Measurements from ENCODE around the gene GMIP. TPM values are rescaled to one million over a fixed set of nuclear protein-coding genes. Genes with fewer than 3 reads are reported as not detected.
"Not testable (repeated sequence)": the region's sequence is repeated elsewhere in the genome, so short reads cannot be mapped to it uniquely, and the experiment has no call there.

GMIP gene
- total RNA-seq, 2 experiments from 2014 or later: 78.6 to 79.4 TPM

DNA sequence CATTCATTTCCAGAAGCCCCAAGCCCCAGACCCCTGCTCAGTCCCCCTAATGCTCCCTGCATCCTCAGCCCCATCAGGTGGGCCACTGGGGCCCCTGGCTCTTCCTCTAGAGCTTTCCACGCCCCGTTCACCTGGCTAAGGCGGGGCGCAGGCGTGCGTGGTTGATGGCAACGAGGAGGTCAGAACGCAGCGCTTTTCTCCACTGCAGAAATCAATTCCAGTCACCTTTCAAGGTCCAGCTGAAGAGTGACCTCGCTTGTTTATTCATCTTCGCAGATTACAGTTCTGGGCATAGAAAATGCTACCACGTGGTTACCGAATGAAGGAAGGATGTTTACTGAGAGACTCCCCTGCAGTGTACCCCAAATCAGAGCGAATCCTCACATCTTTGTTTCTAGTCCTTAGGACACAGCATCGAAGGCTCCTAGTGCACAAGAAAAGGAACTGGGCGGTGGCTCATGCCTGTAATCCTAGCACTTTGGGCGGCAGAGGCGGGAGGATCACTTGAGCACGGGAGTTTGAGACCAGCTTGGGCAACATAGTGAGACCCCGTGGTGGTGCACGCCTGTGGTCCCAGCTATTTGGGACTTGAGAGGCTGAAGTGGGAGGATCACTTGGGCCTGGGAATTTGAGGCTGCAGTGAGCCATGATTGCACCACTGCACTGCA is 24.1 kb downstream of the GMIP start:
- no peaks in the 10 kb centered on the region for H3K9me3 Mint-ChIP-seq
- intact Hi-C loops (cut with micrococcal nuclease): loop anchor here (2.0 kb wide), 3 partner anchors 29 to 79 kb away; partner anchors contain the start of gene ATP13A1
- ChIA-PET POLR2A (interaction anchor here (0.6 to 3.0 kb wide), 3 partner anchors 8 to 45 kb away, joined by 3 to 12 read pairs (median 3); no protein-coding TSS in a partner anchor), CTCF (interaction anchor here (0.8 kb wide), 1 partner anchor 25 kb away, joined by 4 read pairs; the partner anchor contains the start of gene GMIP)
- DNase-seq: no peak
- H3K4me1 Mint-ChIP-seq (ENCODE audit: low read depth): peaks cover 38% of the 10 kb centered on the region
- H3K27me3 Mint-ChIP-seq: no peaks in the 10 kb centered on the region
- H3K36me3 Mint-ChIP-seq: peaks cover 18% of the 10 kb centered on the region
- H3K27ac Mint-ChIP-seq: peak overlapping the region; percentile 72
- peak overlapping the region; percentile 94 for H3K4me3 Mint-ChIP-seq

DNA sequence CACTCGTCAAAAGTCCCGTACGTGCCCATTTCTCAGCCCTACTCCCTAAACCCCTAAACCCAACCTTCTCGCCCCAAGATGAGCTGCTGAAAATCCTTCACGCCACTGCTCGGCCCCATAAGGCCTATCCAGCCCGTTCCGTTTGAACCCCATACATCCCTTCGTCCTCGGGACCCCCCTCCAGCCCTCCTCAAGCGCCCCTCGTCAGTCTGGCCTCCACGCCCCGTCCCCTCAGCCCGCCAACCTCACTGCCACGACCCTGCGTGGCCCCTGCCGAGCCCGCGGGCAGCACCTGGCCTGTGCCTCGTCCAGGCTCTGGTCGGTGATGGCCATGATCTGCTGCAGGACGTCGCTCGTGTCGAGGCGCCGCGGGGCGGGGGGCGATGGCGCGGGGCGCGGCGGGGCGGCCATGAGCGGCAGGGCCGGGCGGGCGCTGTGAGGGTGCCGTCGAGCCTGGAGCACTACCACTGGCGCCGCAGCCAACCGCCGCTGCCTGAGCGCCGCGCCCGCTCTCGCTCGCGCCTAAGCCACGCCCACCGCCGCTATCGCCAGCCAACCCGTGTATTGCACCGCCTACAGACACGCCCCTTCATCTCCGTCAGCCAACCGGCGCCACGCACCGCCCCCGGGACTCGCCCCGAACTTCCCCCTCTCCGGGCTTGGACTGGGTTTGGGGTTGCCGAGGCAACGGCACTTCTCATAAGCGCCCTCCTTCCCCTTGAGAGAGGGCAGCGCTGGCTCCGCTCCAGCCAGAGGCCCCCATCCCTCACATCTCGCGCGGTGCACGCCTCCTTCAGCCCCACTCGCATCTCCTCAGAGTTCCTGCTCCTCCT is 25.0 kb downstream of the GMIP start, which contains the start of gene PBX4:
PBX4 (minus strand) TSS at position 469 of the 833 bp plus-strand sequence; CDS start at position 411, 58 bp downstream.
- ChIA-PET POLR2A (interaction anchor here (0.6 to 3.0 kb wide), 6 partner anchors 9 to 29 kb away, joined by 3 to 12 read pairs (median 5); no protein-coding TSS in a partner anchor), CTCF (interaction anchor here (1.4 kb wide), 1 partner anchor 28 kb away, joined by 5 read pairs; no protein-coding TSS in a partner anchor)
- intact Hi-C loops (cut with micrococcal nuclease): loop anchor here (1.0 to 2.0 kb wide), 6 partner anchors 10 to 78 kb away; partner anchors contain the start of genes ATP13A1 and LPAR2
- DNase-seq: peak; percentile 99
- Mint-ChIP-seq H3K27me3 (no peaks in the 10 kb centered on the region), H3K9me3 (no peaks in the 10 kb centered on the region), H3K36me3 (peaks cover 13% of the 10 kb centered on the region), H3K27ac (peak within 1 kb of the TSS; percentile 81), H3K4me3 (peak within 1 kb of the TSS; percentile 94), H3K4me1 (ENCODE audit: low read depth) (peaks cover 43% of the 10 kb centered on the region)

DNA sequence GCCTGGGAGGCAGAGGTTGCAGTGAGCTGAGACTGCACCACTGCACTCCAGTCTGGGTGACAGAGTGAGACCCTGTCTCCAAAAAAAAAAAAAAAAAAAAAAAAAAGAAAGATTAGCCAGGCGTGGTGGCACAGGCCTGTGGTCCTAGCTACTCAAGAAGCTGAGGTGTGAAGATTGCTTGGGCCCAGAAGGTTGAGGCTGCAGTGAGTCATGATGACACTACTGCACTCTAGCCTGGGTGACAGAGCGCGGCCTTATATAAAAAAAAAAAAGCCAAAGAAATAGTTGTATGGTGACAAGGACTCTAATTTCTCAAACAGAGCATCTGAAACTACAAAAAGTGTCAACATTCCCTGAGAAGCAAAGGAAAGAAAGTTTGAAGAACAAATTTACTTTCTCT is 28.4 kb downstream of the GMIP start:
- CTCF ChIA-PET: interaction anchor here (0.7 to 1.6 kb wide), 2 partner anchors 43 to 60 kb away, joined by 3 to 4 read pairs; no protein-coding TSS in a partner anchor
- POLR2A ChIA-PET: interaction anchor here (1.0 kb wide), 1 partner anchor 24 kb away, joined by 5 read pairs; no protein-coding TSS in a partner anchor
- Mint-ChIP-seq H3K4me3 (peak overlapping the region; percentile 66), H3K27ac (peak overlapping the region; percentile 84), H3K36me3 (peaks cover 25% of the 10 kb centered on the region), H3K4me1 (ENCODE audit: low read depth) (peaks cover 52% of the 10 kb centered on the region), H3K27me3 (no peaks in the 10 kb centered on the region), H3K9me3 (no peaks in the 10 kb centered on the region)
- intact Hi-C loops (cut with micrococcal nuclease): no loop called here
- peak; percentile 69 for DNase-seq

DNA sequence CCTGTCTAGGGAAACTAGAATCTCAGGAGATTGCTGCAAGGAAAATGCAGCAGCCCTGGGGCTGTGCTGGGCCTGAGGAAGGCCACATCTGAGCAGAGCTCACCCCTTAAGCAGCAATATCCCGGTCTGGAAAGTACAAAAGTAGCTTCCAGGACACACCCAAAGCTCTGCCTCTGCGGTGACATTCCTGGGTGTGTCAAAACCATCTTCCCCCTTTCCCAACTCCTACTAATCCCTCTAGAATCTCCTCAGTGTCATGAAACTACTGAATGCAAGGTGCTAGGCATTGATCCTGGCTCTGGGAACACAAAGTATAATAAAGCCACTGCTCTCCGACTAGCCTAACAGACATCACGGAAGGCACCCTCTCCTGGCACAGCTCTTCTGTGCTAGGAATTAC is 30.0 kb downstream of the GMIP start:
- intact Hi-C loops (cut with micrococcal nuclease): no loop called here
- H3K4me1 Mint-ChIP-seq (ENCODE audit: low read depth): peaks cover 49% of the 10 kb centered on the region

DNA sequence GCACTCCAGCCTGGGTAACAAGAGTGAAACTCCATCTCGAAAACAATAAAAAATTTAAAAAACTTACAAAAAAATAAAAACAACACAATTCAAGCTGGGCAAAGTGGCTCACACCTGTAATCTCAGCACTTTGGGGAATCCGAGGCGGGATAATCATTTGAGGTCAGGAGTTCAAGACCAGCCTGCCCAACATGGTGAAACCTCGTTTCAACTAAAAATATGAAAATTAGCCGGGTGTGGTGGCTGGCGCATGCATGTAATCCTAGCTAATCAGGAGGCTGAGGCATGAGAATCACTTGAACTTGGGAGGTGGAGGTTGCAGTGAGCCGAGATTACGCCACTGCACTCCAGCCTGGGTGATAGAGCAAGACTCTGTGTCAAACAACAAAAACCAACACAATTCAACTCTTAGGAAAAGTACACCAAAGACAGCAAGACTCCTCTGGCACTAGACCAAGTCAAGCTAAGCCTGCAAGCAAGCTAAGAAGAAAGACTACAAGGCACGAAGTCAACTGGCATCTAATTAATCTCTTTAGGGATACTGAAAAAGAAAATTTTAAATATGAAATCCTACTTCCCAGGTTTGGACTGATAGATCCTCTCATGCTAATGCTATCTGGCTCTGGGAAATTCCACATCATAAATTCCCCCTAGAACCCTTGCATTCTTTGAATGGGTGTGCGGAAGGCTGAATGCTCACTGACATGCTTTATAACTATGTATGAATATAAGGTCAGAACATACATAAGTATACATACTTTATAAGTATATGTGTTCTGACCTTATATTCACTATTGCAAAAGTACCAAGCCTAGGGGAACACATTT is 32.9 kb downstream of the GMIP start:
- no peaks in the 10 kb centered on the region for H3K9me3 Mint-ChIP-seq
- DNase-seq: no peak
- ChIA-PET CTCF (interaction anchor here (1.7 kb wide), 1 partner anchor 79 kb away, joined by 5 read pairs; no protein-coding TSS in a partner anchor), POLR2A (no interaction called here)
- H3K27ac Mint-ChIP-seq: no peak overlapping the region
- H3K4me1 Mint-ChIP-seq (ENCODE audit: low read depth): peaks cover 52% of the 10 kb centered on the region
- no peak overlapping the region for H3K4me3 Mint-ChIP-seq
- peaks cover 36% of the 10 kb centered on the region for H3K36me3 Mint-ChIP-seq
- no peaks in the 10 kb centered on the region for H3K27me3 Mint-ChIP-seq
- intact Hi-C loops (cut with micrococcal nuclease): no loop called here

More for the DNA sequence above, 30.0 kb downstream of the GMIP start:
- H3K36me3 Mint-ChIP-seq: peaks cover 32% of the 10 kb centered on the region
- H3K4me3 Mint-ChIP-seq: no peak overlapping the region
- no peaks in the 10 kb centered on the region for H3K9me3 Mint-ChIP-seq
- ChIA-PET CTCF (interaction anchor here (0.8 to 2.4 kb wide), 2 partner anchors 59 to 81 kb away, joined by 3 to 10 read pairs; no protein-coding TSS in a partner anchor), POLR2A (interaction anchor here (0.6 to 1.0 kb wide), 3 partner anchors 11 to 174 kb away, joined by 3 to 4 read pairs (median 3); no protein-coding TSS in a partner anchor)
- no peak for DNase-seq
- no peak overlapping the region for H3K27ac Mint-ChIP-seq
- no peaks in the 10 kb centered on the region for H3K27me3 Mint-ChIP-seq

DNA sequence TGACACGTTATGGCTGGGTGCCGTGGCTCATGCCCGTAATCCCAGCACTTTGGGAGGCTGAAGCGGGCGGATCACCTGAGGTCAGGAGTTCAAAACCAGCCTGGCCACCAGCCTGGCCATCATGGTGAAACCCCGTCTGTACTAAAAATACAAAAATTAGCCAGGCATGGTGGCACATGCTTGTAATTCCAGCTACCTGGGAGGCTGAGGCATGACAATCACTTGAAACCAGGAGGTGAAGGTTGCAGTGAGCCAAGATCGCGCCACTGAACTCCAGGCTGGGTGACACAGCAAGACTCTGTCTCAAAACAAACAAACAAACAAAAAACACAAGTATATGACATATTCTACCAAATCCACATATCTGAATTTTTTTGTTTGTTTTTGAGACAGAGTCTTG is 36.8 kb downstream of the GMIP start:
- Mint-ChIP-seq H3K27ac (peak overlapping the region; percentile 88), H3K36me3 (peaks cover 24% of the 10 kb centered on the region), H3K4me1 (ENCODE audit: low read depth) (peaks cover 51% of the 10 kb centered on the region)
- H3K9me3 Mint-ChIP-seq, DNase-seq, H3K27me3 Mint-ChIP-seq, H3K4me3 Mint-ChIP-seq: not testable (repeated sequence)
- CTCF ChIA-PET: interaction anchor here (1.0 to 3.8 kb wide), 2 partner anchors 37 to 53 kb away, joined by 4 to 28 read pairs; partner anchors contain the start of gene GMIP
- POLR2A ChIA-PET: interaction anchor here (1.5 to 1.6 kb wide), 2 partner anchors 9 to 16 kb away, joined by 5 to 12 read pairs; no protein-coding TSS in a partner anchor
- intact Hi-C loops (cut with micrococcal nuclease): loop anchor here (1.0 to 2.0 kb wide), 4 partner anchors 8 to 21 kb away; partner anchors contain the start of gene PBX4

DNA sequence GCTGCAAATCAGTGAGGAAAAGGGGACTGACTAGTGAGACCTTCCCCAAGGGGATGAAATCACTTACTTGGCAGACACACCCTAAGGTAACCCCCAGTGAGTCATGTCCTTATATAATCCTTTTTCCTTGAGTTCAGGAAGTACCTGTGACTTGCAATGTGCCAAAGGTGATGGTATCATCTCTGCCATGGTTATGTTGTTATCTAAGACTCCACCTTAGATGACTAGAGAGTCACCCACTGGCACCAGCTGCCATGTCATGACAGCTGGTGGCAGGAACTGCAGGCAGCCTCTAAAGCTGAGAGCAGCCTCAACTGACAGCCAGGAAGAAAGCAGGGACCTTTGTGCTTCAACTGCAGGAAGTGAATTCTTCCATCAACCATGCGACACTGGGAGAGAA is 37.4 kb downstream of the GMIP start:
- Mint-ChIP-seq H3K4me3 (peak overlapping the region; percentile 10), H3K27me3 (no peaks in the 10 kb centered on the region), H3K4me1 (ENCODE audit: low read depth) (peaks cover 58% of the 10 kb centered on the region), H3K9me3 (no peaks in the 10 kb centered on the region), H3K36me3 (peaks cover 30% of the 10 kb centered on the region), H3K27ac (peak overlapping the region; percentile 88)
- intact Hi-C loops (cut with micrococcal nuclease): loop anchor here (1.0 to 2.0 kb wide), 4 partner anchors 8 to 21 kb away; partner anchors contain the start of gene PBX4
- DNase-seq: peak; percentile 71
- CTCF ChIA-PET: interaction anchor here (1.0 to 3.8 kb wide), 4 partner anchors 38 to 74 kb away, joined by 3 to 28 read pairs (median 4); partner anchors contain the start of gene GMIP
- POLR2A ChIA-PET: interaction anchor here (0.6 to 1.6 kb wide), 3 partner anchors 9 to 21 kb away, joined by 3 to 12 read pairs (median 5); no protein-coding TSS in a partner anchor

DNA sequence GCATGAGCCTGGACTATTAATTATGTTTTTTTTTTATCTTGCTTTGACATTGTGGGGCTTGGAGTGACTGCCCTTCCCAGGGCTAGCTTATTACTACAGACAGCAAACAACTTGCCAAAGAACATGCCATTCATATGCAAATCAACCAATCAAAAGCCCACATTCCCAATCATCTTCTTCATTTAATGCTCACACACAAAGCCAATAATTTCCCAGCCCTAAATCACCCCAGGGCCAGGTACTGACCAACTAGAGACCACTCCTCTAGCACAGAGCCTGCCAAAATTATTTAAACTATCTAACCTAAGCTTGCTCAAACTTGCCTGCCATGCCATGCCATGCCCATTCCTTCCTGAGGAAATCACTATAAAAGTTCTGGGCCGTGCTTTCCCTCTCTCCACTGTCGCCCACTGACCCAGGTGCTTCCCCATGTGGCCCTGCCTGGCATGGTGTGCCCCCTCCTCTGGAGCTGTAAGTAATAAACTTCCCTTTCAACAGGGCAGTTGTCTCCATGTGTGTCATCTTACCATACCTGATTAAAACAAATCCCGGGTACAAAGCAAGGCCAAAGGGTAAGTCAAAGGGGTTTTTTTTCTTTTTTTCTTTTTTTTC is 40.6 kb downstream of the GMIP start:
- Mint-ChIP-seq H3K4me1 (ENCODE audit: low read depth) (peaks cover 66% of the 10 kb centered on the region), H3K9me3 (no peaks in the 10 kb centered on the region), H3K36me3 (peaks cover 17% of the 10 kb centered on the region), H3K27me3 (no peaks in the 10 kb centered on the region), H3K4me3 (peak overlapping the region; percentile 54), H3K27ac (peak overlapping the region; percentile 100)
- no peak for DNase-seq
- ChIA-PET POLR2A (interaction anchor here (0.7 to 1.9 kb wide), 5 partner anchors 11 to 30 kb away, joined by 3 to 14 read pairs (median 5); partner anchors contain the start of gene PBX4), CTCF (interaction anchor here (0.9 to 2.5 kb wide), 3 partner anchors 41 to 70 kb away, joined by 3 to 11 read pairs (median 4); no protein-coding TSS in a partner anchor)
- intact Hi-C loops (cut with micrococcal nuclease): no loop called here

DNA sequence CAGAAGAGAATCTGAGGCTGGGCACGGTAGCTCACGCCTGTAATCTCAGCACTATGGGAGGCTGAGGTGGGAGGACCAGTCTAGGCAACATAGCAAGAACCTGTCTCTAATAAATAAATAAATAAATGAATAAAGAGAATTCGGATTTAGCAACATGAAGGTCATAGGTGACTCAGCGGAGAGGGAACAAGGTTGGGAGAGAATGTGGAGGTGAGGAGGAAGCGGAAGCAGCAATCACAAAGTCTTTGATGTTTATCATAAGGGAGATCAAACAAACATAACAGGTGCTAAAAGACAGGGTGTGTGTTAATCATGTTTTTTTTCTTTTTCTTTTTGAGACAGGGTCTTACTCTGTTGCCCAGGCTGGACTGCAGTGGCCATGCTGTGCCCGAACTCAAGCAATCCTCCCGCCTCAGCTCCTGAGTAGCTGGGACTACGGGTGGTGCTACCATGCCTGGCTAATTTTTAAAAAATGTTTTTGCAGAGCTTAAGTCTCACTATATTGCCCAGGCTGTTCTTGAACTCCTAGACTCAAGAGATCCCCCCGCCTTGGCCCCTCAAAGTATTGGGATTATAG is 41.2 kb downstream of the GMIP start:
- ChIA-PET POLR2A (interaction anchor here (0.7 to 1.9 kb wide), 6 partner anchors 11 to 62 kb away, joined by 3 to 14 read pairs (median 4); partner anchors contain the start of gene PBX4), CTCF (interaction anchor here (1.2 to 2.5 kb wide), 2 partner anchors 42 to 47 kb away, joined by 4 to 11 read pairs; no protein-coding TSS in a partner anchor)
- no peaks in the 10 kb centered on the region for H3K27me3 Mint-ChIP-seq
- peak; percentile 51 for DNase-seq
- peaks cover 20% of the 10 kb centered on the region for H3K36me3 Mint-ChIP-seq
- intact Hi-C loops (cut with micrococcal nuclease): no loop called here
- peak overlapping the region; percentile 100 for H3K27ac Mint-ChIP-seq
- H3K4me1 Mint-ChIP-seq (ENCODE audit: low read depth): peaks cover 68% of the 10 kb centered on the region
- no peaks in the 10 kb centered on the region for H3K9me3 Mint-ChIP-seq
- peak overlapping the region; percentile 54 for H3K4me3 Mint-ChIP-seq

DNA sequence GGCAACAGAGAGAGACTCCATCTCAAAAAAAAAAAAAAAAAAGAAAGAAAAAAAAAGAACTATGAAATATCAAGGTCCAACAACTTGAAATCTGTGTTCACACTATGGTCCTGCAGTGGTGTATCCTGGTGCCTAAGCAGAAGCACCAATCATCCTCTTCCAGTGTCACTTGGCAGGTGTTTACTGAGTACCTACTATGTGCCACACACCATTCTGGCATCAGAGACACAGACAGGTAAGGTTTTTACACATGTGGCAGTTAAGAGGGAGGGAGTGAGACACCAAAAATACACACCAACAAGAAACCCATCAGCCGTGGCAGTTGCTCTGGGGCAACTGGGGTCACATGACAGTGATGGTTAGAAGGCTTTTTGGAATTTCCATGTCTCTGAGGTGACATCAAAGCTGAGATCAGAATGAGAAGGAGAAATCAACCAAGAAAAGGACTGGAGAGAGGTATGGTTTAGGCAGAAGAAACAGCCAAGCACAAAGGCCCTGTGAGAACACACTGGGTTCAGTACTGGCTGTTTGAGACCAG is 42.6 kb downstream of the GMIP start:
- Mint-ChIP-seq H3K27ac (peak overlapping the region; percentile 100), H3K9me3 (no peaks in the 10 kb centered on the region), H3K4me3 (peak overlapping the region; percentile 7), H3K4me1 (ENCODE audit: low read depth) (peaks cover 69% of the 10 kb centered on the region), H3K27me3 (no peaks in the 10 kb centered on the region), H3K36me3 (peaks cover 22% of the 10 kb centered on the region)
- ChIA-PET POLR2A (interaction anchor here (1.0 to 1.1 kb wide), 2 partner anchors 9 to 13 kb away, joined by 3 to 4 read pairs; no protein-coding TSS in a partner anchor), CTCF (interaction anchor here (2.5 kb wide), 1 partner anchor 46 kb away, joined by 11 read pairs; no protein-coding TSS in a partner anchor)
- intact Hi-C loops (cut with micrococcal nuclease): no loop called here
- no peak for DNase-seq
